ENCODE data around the gene ZFP1. TPM values are rescaled to one million over a fixed set of nuclear protein-coding genes. Genes with fewer than 3 reads are reported as not detected.
"Not testable (repeated sequence)": the region's sequence is repeated elsewhere in the genome, so short reads cannot be mapped to it uniquely, and the experiment has no call there.

Gene ZFP1
- total RNA-seq, 1 donor from 2014 or later, result 19.8 TPM

- no peak for TF ChIP-seq CTCF (conservative IDR thresholded peaks at IDR 0.05)
- H3K27me3 Mint-ChIP-seq, result no peaks in the 10 kb centered on the region
- DNase-seq (ENCODE audit: extremely low spot score, unreplicated experiment), result no peak
- no peaks in the 10 kb centered on the region for H3K4me1 Mint-ChIP-seq (ENCODE audit: unreplicated experiment)
- no peak overlapping the region for H3K4me3 Mint-ChIP-seq
- no peaks in the 10 kb centered on the region for H3K36me3 Mint-ChIP-seq
- H3K9me3 Mint-ChIP-seq, result peaks cover 5% of the 10 kb centered on the region
- no peak overlapping the region for H3K27ac Mint-ChIP-seq
These were observed 26.3 kb upstream of the ZFP1 start for GRCh38 chr16:75121949-75122568.

- H3K36me3 Mint-ChIP-seq, result no peaks in the 10 kb centered on the region
- H3K4me1 Mint-ChIP-seq (ENCODE audit: unreplicated experiment), result no peaks in the 10 kb centered on the region
- H3K4me3 Mint-ChIP-seq, result no peak overlapping the region
- H3K9me3 Mint-ChIP-seq, result peaks cover 5% of the 10 kb centered on the region
- H3K27me3 Mint-ChIP-seq, result no peaks in the 10 kb centered on the region
- no peak for TF ChIP-seq CTCF (conservative IDR thresholded peaks at IDR 0.05)
- H3K27ac Mint-ChIP-seq, result no peak overlapping the region
- DNase-seq (ENCODE audit: extremely low spot score, unreplicated experiment), result no peak
These were observed 25.7 kb upstream of the ZFP1 start for GRCh38 chr16:75122609-75123008.

GRCh38 chr16:75127713-75128415, 20.5 kb upstream of the ZFP1 start:
- TF ChIP-seq CTCF (conservative IDR thresholded peaks at IDR 0.05), result no peak
- DNase-seq (ENCODE audit: extremely low spot score, unreplicated experiment), result no peak
- peaks cover 13% of the 10 kb centered on the region for H3K4me1 Mint-ChIP-seq (ENCODE audit: unreplicated experiment)
- H3K9me3 Mint-ChIP-seq, result no peaks in the 10 kb centered on the region
- no peaks in the 10 kb centered on the region for H3K36me3 Mint-ChIP-seq
- no peak overlapping the region for H3K4me3 Mint-ChIP-seq
- no peak overlapping the region for H3K27ac Mint-ChIP-seq
- no peaks in the 10 kb centered on the region for H3K27me3 Mint-ChIP-seq

GRCh38 chr16:75129421-75130149, 18.7 kb upstream of the ZFP1 start:
- H3K4me1 Mint-ChIP-seq (ENCODE audit: unreplicated experiment), result peaks cover 13% of the 10 kb centered on the region
- H3K36me3 Mint-ChIP-seq; DNase-seq (ENCODE audit: extremely low spot score, unreplicated experiment); H3K4me3 Mint-ChIP-seq; H3K9me3 Mint-ChIP-seq; H3K27ac Mint-ChIP-seq; H3K27me3 Mint-ChIP-seq: not testable (repeated sequence)

GRCh38 chr16:75130150-75130771, 18.1 kb upstream of the ZFP1 start:
- Mint-ChIP-seq H3K27me3 (no peaks in the 10 kb centered on the region), H3K27ac (no peak overlapping the region), H3K4me3 (no peak overlapping the region), H3K36me3 (no peaks in the 10 kb centered on the region), H3K4me1 (ENCODE audit: unreplicated experiment) (peaks cover 13% of the 10 kb centered on the region), H3K9me3 (no peaks in the 10 kb centered on the region)
- TF ChIP-seq CTCF (conservative IDR thresholded peaks at IDR 0.05), result no peak
- DNase-seq (ENCODE audit: extremely low spot score, unreplicated experiment), result no peak

Data from type B pancreatic cell (in vitro differentiated cells).